ENCODE results near the gene NSFL1C. TPM values are rescaled to one million over a fixed set of nuclear protein-coding genes. Genes with fewer than 3 reads are reported as not detected.

NSFL1C gene
- total and polyA plus RNA-seq, 2 experiments from 2014 or later = 36.0 to 98.8 TPM

GRCh38 chr20:1496930-1497329 lies 30.3 kb upstream of the NSFL1C start:
- Histone ChIP-seq H3K9me3 (ENCODE audit: low read depth) (no peaks in the 10 kb centered on the region), H3K36me3 (replicated peaks; ENCODE audit: insufficient read depth, low read depth) (no peaks in the 10 kb centered on the region), H3K79me2 (no peaks in the 10 kb centered on the region), H3K27me3 (peaks cover 17% of the 10 kb centered on the region), H4K20me1 (ENCODE audit: insufficient read depth, poor library complexity, severe bottlenecking) (no peaks in the 10 kb centered on the region), H3K4me3 (no peak overlapping the region), H3K4me2 (no peak overlapping the region), H2AFZ (no peak overlapping the region), H3K9me2 (replicated peaks; ENCODE audit: insufficient read depth) (no peaks in the 10 kb centered on the region), H3K27ac (no peak overlapping the region), H3K4me1 (ENCODE audit: insufficient read depth) (peaks cover 4% of the 10 kb centered on the region)
- DNase-seq (ENCODE audit: low spot score) = no peak
- 90% methylated on average over 3 of the region's 3 CpGs for WGBS (ENCODE audit: low lambda C conversion rate, missing lambda C conversion rate)
- TF ChIP-seq CTCF (IDR thresholded peaks at IDR 0.05; ENCODE audit: poor library complexity) (no peak), EZH2 (IDR thresholded peaks at IDR 0.05; ENCODE audit: borderline replicate concordance) (no peak), EZH2phosphoT487 (IDR thresholded peaks at IDR 0.05; ENCODE audit: low read depth, severe bottlenecking, unreplicated experiment) (no peak)

- Histone ChIP-seq H3K9me3 (ENCODE audit: low read depth) (no peaks in the 10 kb centered on the region), H3K27ac (no peak overlapping the region), H4K20me1 (ENCODE audit: insufficient read depth, poor library complexity, severe bottlenecking) (no peaks in the 10 kb centered on the region), H3K36me3 (replicated peaks; ENCODE audit: insufficient read depth, low read depth) (no peaks in the 10 kb centered on the region), H3K27me3 (peaks cover 17% of the 10 kb centered on the region), H3K9me2 (replicated peaks; ENCODE audit: insufficient read depth) (no peaks in the 10 kb centered on the region), H3K4me1 (ENCODE audit: insufficient read depth) (no peaks in the 10 kb centered on the region), H3K79me2 (no peaks in the 10 kb centered on the region), H3K4me3 (no peak overlapping the region), H2AFZ (no peak overlapping the region), H3K4me2 (no peak overlapping the region)
- DNase-seq (ENCODE audit: low spot score) = no peak
- 54% methylated on average over 3 of the region's 3 CpGs for WGBS (ENCODE audit: low lambda C conversion rate, missing lambda C conversion rate)
- TF ChIP-seq EZH2phosphoT487 (IDR thresholded peaks at IDR 0.05; ENCODE audit: low read depth, severe bottlenecking, unreplicated experiment) (no peak), EZH2 (IDR thresholded peaks at IDR 0.05; ENCODE audit: borderline replicate concordance) (no peak), CTCF (IDR thresholded peaks at IDR 0.05; ENCODE audit: poor library complexity) (no peak)
Measured at GRCh38 chr20:1494436-1494835, 27.8 kb upstream of the NSFL1C start.

GRCh38 chr20:1493536-1493935 lies 26.9 kb upstream of the NSFL1C start:
- H3K79me2 ChIP-seq = no peaks in the 10 kb centered on the region
- H3K9me3 ChIP-seq (ENCODE audit: low read depth) = no peaks in the 10 kb centered on the region
- H3K27me3 ChIP-seq = peaks cover 17% of the 10 kb centered on the region
- H3K4me3 ChIP-seq = no peak overlapping the region
- H2AFZ ChIP-seq = no peak overlapping the region
- no peaks in the 10 kb centered on the region for H3K9me2 ChIP-seq (replicated peaks; ENCODE audit: insufficient read depth)
- no peak overlapping the region for H3K4me2 ChIP-seq
- H3K4me1 ChIP-seq (ENCODE audit: insufficient read depth) = no peaks in the 10 kb centered on the region
- no peak for DNase-seq (ENCODE audit: low spot score)
- TF ChIP-seq CTCF (IDR thresholded peaks at IDR 0.05; ENCODE audit: poor library complexity) (no peak), EZH2 (IDR thresholded peaks at IDR 0.05; ENCODE audit: borderline replicate concordance) (no peak), EZH2phosphoT487 (IDR thresholded peaks at IDR 0.05; ENCODE audit: low read depth, severe bottlenecking, unreplicated experiment) (no peak)
- no peaks in the 10 kb centered on the region for H4K20me1 ChIP-seq (ENCODE audit: insufficient read depth, poor library complexity, severe bottlenecking)
- 59% methylated on average over 1 of the region's 1 CpG for WGBS (ENCODE audit: low lambda C conversion rate, missing lambda C conversion rate)
- no peak overlapping the region for H3K27ac ChIP-seq
- no peaks in the 10 kb centered on the region for H3K36me3 ChIP-seq (replicated peaks; ENCODE audit: insufficient read depth, low read depth)

All from hepatocyte (in vitro differentiated cells).